Loucy (cell line): ENCODE data around the gene MPV17L.
"Not testable (repeated sequence)": the region's sequence is repeated elsewhere in the genome, so short reads cannot be mapped to it uniquely, and the experiment has no call there.

Source experiments
- H2AFZ ChIP-seq: fragments of 200-600 bp; sonication (generic); 2 replicates; pipeline ENCODE4 v1.6.0; 2016; ENCODE audit warnings: antibody characterized with exemption, mild to moderate bottlenecking, low read length, moderate library complexity
- H3F3A ChIP-seq: fragments of 200-600 bp; 2 replicates; pipeline ENCODE4 v1.6.0; 2016; ENCODE audit warnings: antibody characterized with exemption, low read depth, mild to moderate bottlenecking
- H3K27me3 ChIP-seq: fragments of 200-600 bp; sonication (generic); 2 replicates; pipeline ENCODE4 v1.6.1; 2014; ENCODE audit warnings: low read length, mild to moderate bottlenecking; ENCODE audit not compliant: insufficient read depth, poor library complexity, severe bottlenecking
- H3K36me3 ChIP-seq: fragments of 200-600 bp; sonication (generic); 2 replicates; pipeline ENCODE4 v1.6.1; 2016; ENCODE audit warnings: low read length; ENCODE audit not compliant: insufficient read depth
- H3K4me1 ChIP-seq: fragments of 200-600 bp; sonication (generic); 2 replicates; pipeline ENCODE4 v1.5.1; 2014; ENCODE audit warnings: low read length, mild to moderate bottlenecking; ENCODE audit not compliant: insufficient read depth, poor library complexity, severe bottlenecking
- H3K4me2 ChIP-seq: fragments of 200-600 bp; sonication (generic); 2 replicates; pipeline ENCODE4 v1.6.0; 2014; ENCODE audit warnings: antibody characterized with exemption, low read length, low read depth, mild to moderate bottlenecking; ENCODE audit not compliant: poor library complexity, severe bottlenecking
- H3K4me3 ChIP-seq: fragments of 200-600 bp; sonication (generic); 2 replicates; pipeline ENCODE4 v1.5.1; 2014; ENCODE audit warnings: low read length, mild to moderate bottlenecking, mixed read lengths; ENCODE audit not compliant: poor library complexity, severe bottlenecking
- H3K79me2 ChIP-seq: fragments of 200-600 bp; sonication (generic); 2 replicates; pipeline ENCODE4 v1.6.1; 2014; ENCODE audit warnings: low read length; ENCODE audit not compliant: insufficient read depth
- H3K9ac ChIP-seq: fragments of 200-600 bp; sonication (generic); 2 replicates; pipeline ENCODE4 v1.6.0; 2014; ENCODE audit warnings: mild to moderate bottlenecking, low read depth, low read length, moderate library complexity; ENCODE audit not compliant: poor library complexity, severe bottlenecking
- H3K9me2 ChIP-seq: fragments of 200-600 bp; sonication (generic); replicated peaks from 2 replicates; pipeline ENCODE4 v1.6.1; 2016; ENCODE audit warnings: low read depth, low read length, mixed read lengths
- H3K9me3 ChIP-seq: fragments of 200-600 bp; sonication (generic); 2 replicates; pipeline ENCODE4 v1.6.1; 2014; ENCODE audit warnings: mild to moderate bottlenecking, antibody characterized with exemption, low read length, low read depth; ENCODE audit not compliant: insufficient read depth
- H4K20me1 ChIP-seq: fragments of 200-600 bp; sonication (generic); 2 replicates; pipeline ENCODE4 v1.6.0; 2014; ENCODE audit warnings: antibody characterized with exemption, low read length, mild to moderate bottlenecking; ENCODE audit not compliant: insufficient read depth, poor library complexity, severe bottlenecking
- EZH2phosphoT487 ChIP-seq: fragments of 200-600 bp; IDR thresholded peaks from 2 replicates; pipeline ENCODE4 v1.6.1; 2018; ENCODE audit warnings: antibody characterized with exemption, mild to moderate bottlenecking, moderate library complexity, borderline replicate concordance
- TF ChIP-seq, protein P1 (sequence below): fragments of 200-600 bp; sonication (generic); conservative IDR thresholded peaks from 2 replicates; pipeline ENCODE4 v1.5.1; 2014; ENCODE audit warnings: mild to moderate bottlenecking, antibody characterized with exemption, low read length

Gene MPV17L

DNA sequence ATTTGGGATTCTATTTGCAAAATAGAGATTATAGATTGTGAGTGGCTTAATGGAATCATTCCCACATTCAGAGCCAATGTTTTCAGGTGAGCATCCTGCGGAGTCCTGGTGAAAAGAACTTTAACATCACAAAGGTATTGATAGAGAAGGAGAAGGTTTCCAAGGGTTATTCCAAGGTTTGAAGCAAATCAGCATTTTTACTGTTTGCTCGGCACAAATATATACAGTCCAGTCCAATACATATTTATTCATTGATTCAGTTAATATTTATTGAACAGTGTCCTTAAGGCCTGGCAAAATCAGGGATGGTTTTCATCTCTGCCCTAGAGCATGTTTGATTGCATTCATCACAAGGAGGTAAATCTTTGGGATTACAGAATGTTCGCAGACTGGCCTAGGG, 6.4 kb downstream of the MPV17L start:
- Histone ChIP-seq H3K4me3 (no peak overlapping the region), H3K79me2 (no peaks in the 10 kb centered on the region), H3K9me2 (no peaks in the 10 kb centered on the region), H3K9ac (no peak overlapping the region), H3K9me3 (no peaks in the 10 kb centered on the region), H4K20me1 (no peaks in the 10 kb centered on the region), H3K4me2 (no peak overlapping the region), H3K27me3 (no peaks in the 10 kb centered on the region), H3K36me3 (no peaks in the 10 kb centered on the region), H3F3A (no peaks in the 10 kb centered on the region), H3K4me1 (no peaks in the 10 kb centered on the region), H2AFZ (no peak overlapping the region)
- TF ChIP-seq, protein P1, sequence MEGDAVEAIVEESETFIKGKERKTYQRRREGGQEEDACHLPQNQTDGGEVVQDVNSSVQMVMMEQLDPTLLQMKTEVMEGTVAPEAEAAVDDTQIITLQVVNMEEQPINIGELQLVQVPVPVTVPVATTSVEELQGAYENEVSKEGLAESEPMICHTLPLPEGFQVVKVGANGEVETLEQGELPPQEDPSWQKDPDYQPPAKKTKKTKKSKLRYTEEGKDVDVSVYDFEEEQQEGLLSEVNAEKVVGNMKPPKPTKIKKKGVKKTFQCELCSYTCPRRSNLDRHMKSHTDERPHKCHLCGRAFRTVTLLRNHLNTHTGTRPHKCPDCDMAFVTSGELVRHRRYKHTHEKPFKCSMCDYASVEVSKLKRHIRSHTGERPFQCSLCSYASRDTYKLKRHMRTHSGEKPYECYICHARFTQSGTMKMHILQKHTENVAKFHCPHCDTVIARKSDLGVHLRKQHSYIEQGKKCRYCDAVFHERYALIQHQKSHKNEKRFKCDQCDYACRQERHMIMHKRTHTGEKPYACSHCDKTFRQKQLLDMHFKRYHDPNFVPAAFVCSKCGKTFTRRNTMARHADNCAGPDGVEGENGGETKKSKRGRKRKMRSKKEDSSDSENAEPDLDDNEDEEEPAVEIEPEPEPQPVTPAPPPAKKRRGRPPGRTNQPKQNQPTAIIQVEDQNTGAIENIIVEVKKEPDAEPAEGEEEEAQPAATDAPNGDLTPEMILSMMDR = no peak
- TF ChIP-seq EZH2phosphoT487 = no peak

DNA sequence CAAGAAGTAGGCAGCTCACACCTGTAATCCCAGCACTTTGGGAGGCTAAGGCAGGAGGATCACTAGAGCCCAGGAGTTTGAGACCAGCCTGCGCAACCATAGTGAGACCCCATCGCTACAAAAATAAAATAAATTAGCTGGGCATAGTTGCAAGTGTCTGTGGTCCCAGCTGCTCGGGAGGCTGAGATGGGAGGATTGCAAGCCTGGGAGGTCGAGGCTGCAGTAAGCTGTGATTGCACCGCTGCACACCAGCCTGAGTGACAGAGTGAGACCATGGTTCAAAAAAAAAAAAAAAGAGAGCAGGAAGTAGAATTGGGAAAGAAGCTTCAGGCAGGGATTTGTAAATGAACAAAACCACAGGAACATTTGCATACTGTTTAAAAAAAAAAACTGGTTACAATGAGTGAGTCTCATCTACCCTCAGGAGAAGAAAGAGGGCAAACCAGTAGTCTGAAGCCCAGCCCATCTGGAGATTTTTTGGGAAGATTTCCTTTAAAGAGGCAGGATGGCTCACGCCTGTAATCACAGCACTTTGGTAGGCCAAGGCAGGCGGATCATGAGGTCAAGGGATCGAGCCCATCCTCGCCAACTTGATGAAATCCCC, 7.9 kb downstream of the MPV17L start:
- Histone ChIP-seq H2AFZ (no peak overlapping the region), H3K9me2 (no peaks in the 10 kb centered on the region), H3F3A (no peaks in the 10 kb centered on the region), H3K27me3 (no peaks in the 10 kb centered on the region), H3K9ac (no peak overlapping the region), H3K9me3 (no peaks in the 10 kb centered on the region), H3K4me1 (no peaks in the 10 kb centered on the region), H3K79me2 (no peaks in the 10 kb centered on the region), H3K4me2 (no peak overlapping the region), H3K36me3 (no peaks in the 10 kb centered on the region), H4K20me1 (no peaks in the 10 kb centered on the region), H3K4me3 (no peak overlapping the region)
- TF ChIP-seq, protein P1 = no peak
- TF ChIP-seq EZH2phosphoT487 = no peak

DNA sequence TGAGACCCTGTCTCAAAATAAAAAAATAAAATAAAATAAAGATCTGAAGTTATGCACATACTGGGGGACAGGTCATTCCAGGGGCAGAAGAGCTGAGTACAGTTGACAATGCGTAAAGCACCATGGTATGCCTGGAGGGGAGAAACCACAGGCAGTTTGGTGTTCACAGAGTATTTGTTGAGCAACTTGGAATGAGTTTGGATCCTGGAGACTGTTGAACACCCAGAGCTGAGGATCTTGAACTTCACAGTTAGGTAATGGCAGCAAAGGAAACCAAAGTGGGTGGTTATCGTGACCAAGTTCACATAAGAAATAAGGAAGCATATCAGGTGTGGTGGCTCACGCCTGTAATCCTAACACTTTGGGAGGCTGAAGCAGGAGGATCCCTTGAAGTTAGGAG, 8.5 kb downstream of the MPV17L start:
- not testable (repeated sequence) for H3K9ac ChIP-seq, H3K27me3 ChIP-seq, H3F3A ChIP-seq, H4K20me1 ChIP-seq, H3K9me2 ChIP-seq, H2AFZ ChIP-seq, H3K9me3 ChIP-seq, H3K4me1 ChIP-seq, H3K79me2 ChIP-seq, H3K4me2 ChIP-seq, H3K36me3 ChIP-seq, H3K4me3 ChIP-seq

DNA sequence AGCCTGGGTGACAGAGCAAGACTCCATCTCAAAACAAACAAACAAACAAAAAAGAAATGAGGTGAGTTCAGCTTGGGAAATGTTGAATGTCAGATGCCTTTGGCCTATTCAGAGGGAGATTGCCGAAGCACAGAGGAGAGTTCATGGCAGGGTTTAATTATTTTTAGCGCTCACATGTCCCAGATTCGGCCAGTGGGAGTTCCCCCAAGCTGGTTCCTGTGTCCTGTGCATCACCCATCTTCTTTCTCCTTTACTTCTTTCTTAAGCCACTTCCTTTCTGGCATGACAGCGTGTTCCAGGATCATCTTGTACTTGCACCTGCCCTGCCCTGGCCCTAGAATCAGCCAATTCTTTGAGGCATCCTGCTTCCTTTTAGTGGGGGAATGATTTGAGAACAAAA, 9.2 kb downstream of the MPV17L start:
- Histone ChIP-seq H3K9me3 (no peaks in the 10 kb centered on the region), H4K20me1 (no peaks in the 10 kb centered on the region), H3K27me3 (no peaks in the 10 kb centered on the region), H3K9ac (no peak overlapping the region), H3K79me2 (no peaks in the 10 kb centered on the region), H3K4me1 (no peaks in the 10 kb centered on the region), H3K36me3 (no peaks in the 10 kb centered on the region), H3K4me3 (no peak overlapping the region), H3K9me2 (no peaks in the 10 kb centered on the region), H2AFZ (no peak overlapping the region), H3F3A (no peaks in the 10 kb centered on the region), H3K4me2 (no peak overlapping the region)
- TF ChIP-seq, protein P1 = no peak
- no peak for TF ChIP-seq EZH2phosphoT487

DNA sequence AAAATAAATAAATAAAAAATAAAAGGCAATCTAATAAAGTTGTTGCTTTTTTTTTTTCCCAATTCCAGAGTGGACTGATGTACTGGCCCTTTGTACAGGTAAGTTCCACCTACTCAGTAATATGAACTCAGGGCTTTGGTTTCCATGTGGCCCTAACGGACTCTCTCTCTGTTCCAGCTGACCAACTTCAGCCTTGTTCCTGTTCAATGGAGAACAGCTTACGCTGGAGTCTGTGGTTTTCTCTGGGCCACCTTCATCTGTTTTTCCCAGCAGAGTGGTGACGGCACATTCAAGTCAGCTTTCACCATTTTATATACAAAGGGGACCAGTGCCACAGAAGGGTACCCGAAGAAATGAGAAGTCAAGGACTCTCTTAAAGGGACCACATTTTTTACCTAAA, 12.2 kb downstream of the MPV17L start:
- not testable (repeated sequence) for H3K9me2 ChIP-seq, H3K79me2 ChIP-seq, H3K36me3 ChIP-seq, H4K20me1 ChIP-seq, H3K4me2 ChIP-seq, H3F3A ChIP-seq, H3K4me1 ChIP-seq, H3K9ac ChIP-seq, H3K9me3 ChIP-seq, H3K4me3 ChIP-seq, H2AFZ ChIP-seq, H3K27me3 ChIP-seq
